AG04450 (cell line): ENCODE measurements around the gene PDCD7. TPM values are rescaled to one million over a fixed set of nuclear protein-coding genes. Genes with fewer than 3 reads are reported as not detected.

Experiments used
- CTCF ChIA-PET: fragments of 300-600, 350-600 bp; formaldehyde crosslinking; extraction: SDS; loops from one replicate; lab custom pipeline; 2022; ENCODE audit warnings: antibody characterized with exemption, inconsistent platforms; lab: Charles Lee
- POLR2A ChIA-PET: fragments of 350-600 bp; formaldehyde crosslinking; extraction: SDS; loops from one replicate; lab custom pipeline; 2021; ENCODE audit warnings: antibody characterized with exemption, inconsistent platforms; lab: Yijun Ruan, JAX
- DNase-seq: peaks from one replicate; pipeline ENCODE4 v3.0.0-alpha.2; 2011; ENCODE audit warnings: low read depth, low spot score
- H3K27ac ChIP-seq: one replicate; pipeline ENCODE4 v1.5.1; 2012; ENCODE audit warnings: low read depth, low read length, control low read depth
- H3K27me3 ChIP-seq: one replicate; pipeline ENCODE4 v1.6.0; 2012; ENCODE audit warnings: low read length; ENCODE audit not compliant: control insufficient read depth, insufficient read depth
- H3K4me3 ChIP-seq: 2 replicates; pipeline ENCODE4 v1.5.1; 2011; ENCODE audit warnings: mild to moderate bottlenecking, low read depth, low read length, control low read depth
- H3K9me3 ChIP-seq: 2 replicates; pipeline ENCODE4 v1.5.1; 2012; ENCODE audit warnings: low read length; ENCODE audit not compliant: control insufficient read depth, insufficient read depth
- polyA plus RNA-seq: library from polyadenylated mRNA; depleted of rRNA; stranded (reverse); fragments of >200 nt; gene quantifications from 2 replicates; pipeline ENCODE4 v1.2.3, GENCODE V29; 2011
- TF ChIP-seq, protein P1 (sequence below): IDR thresholded peaks from 2 replicates; pipeline ENCODE4 v1.5.1; 2011; ENCODE audit warnings: low read depth, low read length, control low read depth, inconsistent platforms

The PDCD7 gene
- polyA plus RNA-seq, 1 experiment: 18.0 TPM

DNA sequence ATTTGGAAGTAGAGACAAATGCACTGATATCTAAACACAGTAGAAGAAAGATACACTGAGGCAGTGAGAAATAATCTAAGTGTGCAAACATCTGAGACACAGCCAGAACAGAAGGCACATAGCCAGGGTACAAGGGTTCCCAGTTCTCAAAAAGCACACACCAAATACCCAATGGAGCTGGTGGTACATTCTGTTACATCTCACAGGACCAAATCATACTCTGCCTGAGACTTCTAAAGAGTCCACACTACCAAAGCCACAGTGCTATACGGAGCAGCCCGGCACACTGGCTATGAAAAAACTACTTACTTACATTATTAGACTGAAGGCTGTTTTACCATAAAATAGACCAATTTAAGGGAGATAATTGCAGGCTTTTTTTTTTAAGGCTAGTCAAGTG lies 32.3 kb upstream of the PDCD7 start:
- CTCF ChIA-PET: no interaction called here
- H3K9me3 ChIP-seq: no peaks in the 10 kb centered on the region; the same call in 1 of the 2 replicates
- no peaks in the 10 kb centered on the region for H3K27me3 ChIP-seq
- no peak overlapping the region for H3K27ac ChIP-seq
- TF ChIP-seq, protein P1, sequence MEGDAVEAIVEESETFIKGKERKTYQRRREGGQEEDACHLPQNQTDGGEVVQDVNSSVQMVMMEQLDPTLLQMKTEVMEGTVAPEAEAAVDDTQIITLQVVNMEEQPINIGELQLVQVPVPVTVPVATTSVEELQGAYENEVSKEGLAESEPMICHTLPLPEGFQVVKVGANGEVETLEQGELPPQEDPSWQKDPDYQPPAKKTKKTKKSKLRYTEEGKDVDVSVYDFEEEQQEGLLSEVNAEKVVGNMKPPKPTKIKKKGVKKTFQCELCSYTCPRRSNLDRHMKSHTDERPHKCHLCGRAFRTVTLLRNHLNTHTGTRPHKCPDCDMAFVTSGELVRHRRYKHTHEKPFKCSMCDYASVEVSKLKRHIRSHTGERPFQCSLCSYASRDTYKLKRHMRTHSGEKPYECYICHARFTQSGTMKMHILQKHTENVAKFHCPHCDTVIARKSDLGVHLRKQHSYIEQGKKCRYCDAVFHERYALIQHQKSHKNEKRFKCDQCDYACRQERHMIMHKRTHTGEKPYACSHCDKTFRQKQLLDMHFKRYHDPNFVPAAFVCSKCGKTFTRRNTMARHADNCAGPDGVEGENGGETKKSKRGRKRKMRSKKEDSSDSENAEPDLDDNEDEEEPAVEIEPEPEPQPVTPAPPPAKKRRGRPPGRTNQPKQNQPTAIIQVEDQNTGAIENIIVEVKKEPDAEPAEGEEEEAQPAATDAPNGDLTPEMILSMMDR: no peak
- no peak for DNase-seq
- H3K4me3 ChIP-seq: no peak overlapping the region
- POLR2A ChIA-PET: no interaction called here

DNA sequence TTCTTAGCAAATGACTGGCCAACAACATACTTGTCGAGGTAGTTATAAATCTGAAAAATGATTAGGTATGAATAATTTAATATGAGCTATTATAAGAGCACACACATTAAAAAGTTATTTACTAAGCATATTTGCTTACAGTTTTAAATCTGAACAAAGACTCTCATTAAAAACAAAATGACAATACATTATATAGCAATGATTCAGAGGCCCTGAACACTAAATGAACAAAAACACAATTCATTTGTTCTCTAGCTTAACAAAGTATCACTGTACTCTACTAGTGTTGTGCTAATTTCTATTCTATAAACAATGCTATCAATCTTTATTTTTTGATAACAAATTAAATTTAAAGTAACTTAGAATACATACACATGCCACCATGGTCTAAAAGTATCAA lies 30.5 kb upstream of the PDCD7 start:
- no peaks in the 10 kb centered on the region for H3K27me3 ChIP-seq
- TF ChIP-seq, protein P1: no peak
- no peaks in the 10 kb centered on the region; the same call in 1 of the 2 replicates for H3K9me3 ChIP-seq
- DNase-seq: no peak
- CTCF ChIA-PET: interaction anchor here (0.9 kb wide), 1 partner anchor 130 kb away, joined by 3 read pairs; no protein-coding TSS in a partner anchor
- no peak overlapping the region for H3K27ac ChIP-seq
- POLR2A ChIA-PET: no interaction called here
- no peak overlapping the region for H3K4me3 ChIP-seq

GRCh38 chr15:65163041-65163440 lies 29.4 kb upstream of the PDCD7 start:
- H3K9me3 ChIP-seq: no peaks in the 10 kb centered on the region
- no peak overlapping the region for H3K4me3 ChIP-seq
- DNase-seq: no peak
- H3K27ac ChIP-seq: no peak overlapping the region
- H3K27me3 ChIP-seq: no peaks in the 10 kb centered on the region
- TF ChIP-seq, protein P1: no peak
- ChIA-PET CTCF (no interaction called here), POLR2A (no interaction called here)

DNA sequence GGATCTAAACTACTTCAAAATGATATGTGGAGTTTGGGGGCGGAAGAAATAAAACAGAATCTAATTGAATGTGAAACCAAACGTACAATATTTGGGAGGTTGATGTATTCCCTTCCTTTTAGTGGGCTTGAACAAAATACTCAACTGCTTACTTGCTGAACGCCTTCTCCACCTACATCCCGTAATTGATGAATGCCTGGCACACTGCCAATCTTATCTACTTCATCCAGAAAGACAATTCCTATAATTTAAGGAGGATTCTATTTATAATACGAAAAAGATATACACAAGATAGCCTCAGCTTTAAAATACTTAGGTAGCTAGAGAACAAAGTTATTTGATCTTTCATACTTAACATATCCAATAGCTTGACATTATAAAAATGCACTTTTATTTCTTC lies 23.1 kb upstream of the PDCD7 start:
- Histone ChIP-seq H3K27ac (no peak overlapping the region), H3K27me3 (no peaks in the 10 kb centered on the region), H3K4me3 (no peak overlapping the region), H3K9me3 (no peaks in the 10 kb centered on the region)
- TF ChIP-seq, protein P1: no peak
- DNase-seq: no peak
- ChIA-PET POLR2A (no interaction called here), CTCF (interaction anchor here (0.8 to 1.3 kb wide), 2 partner anchors 115 to 123 kb away, joined by 3 read pairs; no protein-coding TSS in a partner anchor)

DNA sequence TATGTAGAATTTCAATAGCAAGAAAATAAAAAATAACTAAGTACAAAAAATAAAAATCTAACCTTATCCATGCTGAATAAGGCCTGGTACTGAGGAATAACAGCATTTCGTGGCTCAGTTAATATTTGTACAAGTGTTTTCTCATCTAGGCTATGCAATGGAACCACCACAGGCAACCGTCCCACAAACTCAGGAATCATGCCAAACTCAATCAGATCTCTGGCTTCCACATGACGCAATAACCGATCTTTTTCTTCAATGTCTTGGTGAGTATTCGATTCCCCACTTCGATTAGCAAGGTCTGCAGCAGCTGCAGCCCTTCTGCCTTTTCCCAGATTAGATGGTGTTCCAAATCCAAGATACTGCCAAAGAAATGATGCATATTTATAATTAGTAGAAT lies 21.1 kb upstream of the PDCD7 start:
- Histone ChIP-seq H3K9me3 (no peaks in the 10 kb centered on the region), H3K4me3 (no peak overlapping the region), H3K27me3 (no peaks in the 10 kb centered on the region), H3K27ac (no peak overlapping the region)
- DNase-seq: no peak
- CTCF ChIA-PET: no interaction called here
- TF ChIP-seq, protein P1: no peak
- POLR2A ChIA-PET: no interaction called here
